ENCODE results near the gene MUC4. TPM values are rescaled to one million over a fixed set of nuclear protein-coding genes. Genes with fewer than 3 reads are reported as not detected.

The MUC4 gene, protein sequence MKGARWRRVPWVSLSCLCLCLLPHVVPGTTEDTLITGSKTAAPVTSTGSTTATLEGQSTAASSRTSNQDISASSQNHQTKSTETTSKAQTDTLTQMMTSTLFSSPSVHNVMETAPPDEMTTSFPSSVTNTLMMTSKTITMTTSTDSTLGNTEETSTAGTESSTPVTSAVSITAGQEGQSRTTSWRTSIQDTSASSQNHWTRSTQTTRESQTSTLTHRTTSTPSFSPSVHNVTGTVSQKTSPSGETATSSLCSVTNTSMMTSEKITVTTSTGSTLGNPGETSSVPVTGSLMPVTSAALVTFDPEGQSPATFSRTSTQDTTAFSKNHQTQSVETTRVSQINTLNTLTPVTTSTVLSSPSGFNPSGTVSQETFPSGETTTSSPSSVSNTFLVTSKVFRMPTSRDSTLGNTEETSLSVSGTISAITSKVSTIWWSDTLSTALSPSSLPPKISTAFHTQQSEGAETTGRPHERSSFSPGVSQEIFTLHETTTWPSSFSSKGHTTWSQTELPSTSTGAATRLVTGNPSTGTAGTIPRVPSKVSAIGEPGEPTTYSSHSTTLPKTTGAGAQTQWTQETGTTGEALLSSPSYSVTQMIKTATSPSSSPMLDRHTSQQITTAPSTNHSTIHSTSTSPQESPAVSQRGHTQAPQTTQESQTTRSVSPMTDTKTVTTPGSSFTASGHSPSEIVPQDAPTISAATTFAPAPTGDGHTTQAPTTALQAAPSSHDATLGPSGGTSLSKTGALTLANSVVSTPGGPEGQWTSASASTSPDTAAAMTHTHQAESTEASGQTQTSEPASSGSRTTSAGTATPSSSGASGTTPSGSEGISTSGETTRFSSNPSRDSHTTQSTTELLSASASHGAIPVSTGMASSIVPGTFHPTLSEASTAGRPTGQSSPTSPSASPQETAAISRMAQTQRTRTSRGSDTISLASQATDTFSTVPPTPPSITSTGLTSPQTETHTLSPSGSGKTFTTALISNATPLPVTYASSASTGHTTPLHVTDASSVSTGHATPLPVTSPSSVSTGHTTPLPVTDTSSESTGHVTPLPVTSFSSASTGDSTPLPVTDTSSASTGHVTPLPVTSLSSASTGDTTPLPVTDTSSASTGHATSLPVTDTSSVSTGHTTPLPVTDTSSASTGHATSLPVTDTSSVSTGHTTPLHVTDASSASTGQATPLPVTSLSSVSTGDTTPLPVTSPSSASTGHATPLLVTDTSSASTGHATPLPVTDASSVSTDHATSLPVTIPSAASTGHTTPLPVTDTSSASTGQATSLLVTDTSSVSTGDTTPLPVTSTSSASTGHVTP (N-terminal part only)
- total RNA-seq, result not detected in 2 replicates

DNA sequence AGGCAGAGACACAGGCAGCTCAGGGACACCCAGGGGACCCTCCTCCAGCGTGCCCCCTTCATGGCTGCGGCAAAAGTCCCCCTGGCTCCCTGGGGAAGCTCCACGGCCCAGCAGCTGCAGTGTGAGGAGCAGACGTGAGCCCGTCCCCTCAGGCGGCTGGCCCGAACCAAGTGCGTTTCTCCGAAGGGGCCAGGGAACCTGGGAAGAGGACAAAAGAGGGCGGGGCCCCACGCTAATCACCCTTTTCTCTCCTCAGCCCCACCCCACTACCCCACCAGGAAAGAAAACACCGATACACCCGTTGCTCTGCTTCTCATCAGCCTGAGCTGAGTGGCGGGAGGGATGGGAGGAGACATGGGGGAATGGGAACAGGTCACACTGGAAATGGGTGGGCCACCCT is at the start of gene MUC4:
Gene MUC4, minus strand, starts transcription at position 174 of the 400 bp plus-strand sequence. Its CDS starts 112 bp downstream, at position 62.

DNA sequence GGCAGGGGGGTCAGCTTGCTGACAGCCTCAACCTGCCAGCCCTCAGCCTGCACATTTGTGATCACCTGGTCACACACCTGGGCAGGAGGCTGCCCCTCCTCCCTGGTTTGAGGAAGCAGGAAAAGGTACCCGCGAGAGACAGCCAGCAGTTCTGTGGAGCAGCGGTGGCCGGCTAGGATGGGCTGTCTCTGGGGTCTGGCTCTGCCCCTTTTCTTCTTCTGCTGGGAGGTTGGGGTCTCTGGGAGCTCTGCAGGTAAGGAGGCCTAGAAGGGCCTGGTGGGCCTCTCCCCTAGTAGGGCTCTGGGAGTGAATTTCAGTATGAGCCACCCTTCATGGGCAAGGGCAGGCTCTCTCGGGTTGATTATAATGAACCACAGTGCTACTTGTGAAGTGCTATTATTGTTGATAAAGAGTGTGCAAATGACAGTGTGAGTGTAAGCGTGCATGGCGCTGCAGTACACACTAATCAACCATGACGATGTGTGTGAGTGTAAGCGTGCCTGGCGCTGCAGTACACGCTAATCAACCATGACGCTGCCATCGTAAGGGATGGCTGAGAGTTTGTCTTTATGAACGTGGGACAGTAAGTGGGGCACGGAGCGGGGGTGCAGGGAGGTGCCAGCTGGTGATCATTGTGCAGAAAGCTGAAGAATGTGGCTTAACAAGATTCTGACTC is 90.8 kb downstream of the MUC4 start, which contains the start of gene MUC20:
Gene MUC20, plus strand, starts transcription at position 148 of the 676 bp plus-strand sequence. Its CDS starts 30 bp downstream, at position 178.

Small RNA genes lying within 50 kb of the gene (small RNA-seq; reads per million reads assigned to genes)
- 2.7 reads per million, percentile 80 among the genes with 10 or more reads in this experiment for gene MIR570

Other genes with a start within 250 kb of the MUC4 start
- 0.91 and 2.8 TPM in 2 replicates for gene APOD, start 228.0 kb downstream of the MUC4 start, total RNA-seq
- gene MUC20, start 91.0 kb downstream of the MUC4 start, total RNA-seq, result 1.4 and 1.6 TPM in 2 replicates
- gene TNK2, start 96.6 kb upstream of the MUC4 start, total RNA-seq, result 5.5 and 9.5 TPM in 2 replicates

Data from articular chondrocyte of knee joint (primary cell).